Keratinocyte (primary cell): ENCODE results near the gene AMZ1.

Experiments
- CTCF ChIP-seq, 3 experiments: IDR thresholded peaks in 1 of 3; conservative IDR thresholded peaks in 1 of 3; optimal IDR thresholded peaks in 1 of 3; 2 replicates in 2 of 3; 3 replicates in 1 of 3; pipeline versions ENCODE3 to v1.5.1; 2011; ENCODE audit warnings: low read length in 3 of 3, mild to moderate bottlenecking in 3 of 3, moderate library complexity in 2 of 3, control low read depth in 1 of 3, inconsistent platforms in 1 of 3; ENCODE audit not compliant: insufficient read depth in 2 of 3; ENCODE audit errors: extremely low read depth in 1 of 3
- EZH2 ChIP-seq: IDR thresholded peaks from one replicate; pipeline ENCODE4 v1.6.1; 2012; ENCODE audit warnings: inconsistent platforms, mild to moderate bottlenecking, low read length, moderate library complexity

GRCh38 chr7:2707481-2707880 lies 19.5 kb downstream of the AMZ1 start:
- TF ChIP-seq CTCF (optimal IDR thresholded peaks at IDR 0.05 in 1 of 3, IDR thresholded peaks at IDR 0.05 in 1 of 3, conservative IDR thresholded peaks at IDR 0.05 in 1 of 3; ENCODE audit: extremely low read depth in 1 of 3, insufficient read depth in 2 of 3, low read length in 3 of 3) (no peak), EZH2 (no peak)
